Calu3 (cell line): Measurements from ENCODE around the gene CD200. TPM values are rescaled to one million over a fixed set of nuclear protein-coding genes. Genes with fewer than 3 reads are reported as not detected.
"Not testable (repeated sequence)": the region's sequence is repeated elsewhere in the genome, so short reads cannot be mapped to it uniquely, and the experiment has no call there.

ENCODE experiments used
- BruUV-seq: library from RNA; stranded (reverse); fragments of 400-500 nt; replicated peaks from 2 replicates; lab custom pipeline; 2021; lab: Mats Ljungman, UMichigan
- CTCF ChIA-PET: fragments of 300-600 bp; sonication (Branson Sonifier 250); formaldehyde crosslinking; loops from one replicate; lab custom pipeline; 2022; ENCODE audit warnings: antibody characterized with exemption; lab: Charles Lee
- DNase-seq: peaks from one replicate; pipeline ENCODE4 v3.0.0; 2022
- H3K27ac Mint-ChIP-seq: one replicate; pipeline ENCODE4 v1.8.0; 2022; ENCODE audit warnings: mixed read lengths; ENCODE audit not compliant: unreplicated experiment
- H3K27me3 Mint-ChIP-seq: one replicate; pipeline ENCODE4 v1.8.0; 2022; ENCODE audit warnings: mixed read lengths; ENCODE audit not compliant: unreplicated experiment
- H3K36me3 Mint-ChIP-seq: one replicate; pipeline ENCODE4 v1.8.0; 2022; ENCODE audit warnings: mild to moderate bottlenecking, moderate library complexity, mixed read lengths; ENCODE audit not compliant: insufficient read depth, unreplicated experiment
- H3K4me1 Mint-ChIP-seq: one replicate; pipeline ENCODE4 v1.8.0; 2022; ENCODE audit warnings: mild to moderate bottlenecking, low read depth, mixed read lengths; ENCODE audit not compliant: unreplicated experiment
- H3K4me3 Mint-ChIP-seq: one replicate; pipeline ENCODE4 v1.8.0; 2022; ENCODE audit warnings: mild to moderate bottlenecking, low read depth, moderate library complexity, mixed read lengths; ENCODE audit not compliant: unreplicated experiment
- H3K9me3 Mint-ChIP-seq: one replicate; pipeline ENCODE4 v1.8.0; 2022; ENCODE audit warnings: low read depth, mixed read lengths; ENCODE audit not compliant: unreplicated experiment
- intact Hi-C: fragments of 100-400 bp; cut with micrococcal nuclease; formaldehyde crosslinking; loops from one replicate; pipeline ENCODE4 v1.10.0; 2022; ENCODE audit not compliant: unreplicated experiment
- total RNA-seq: library from RNA; stranded (reverse); gene quantifications from 2 replicates; pipeline ENCODE4 v1.2.3, GENCODE V29; 2022
- TF ChIP-seq, protein P1 (sequence below): fragments of 200-600 bp; IDR thresholded peaks from one replicate; pipeline ENCODE4 v1.8.0; 2022; ENCODE audit warnings: antibody characterized with exemption; ENCODE audit not compliant: unreplicated experiment

Gene CD200
- total RNA-seq, 1 experiment from 2014 or later: not detected

DNA sequence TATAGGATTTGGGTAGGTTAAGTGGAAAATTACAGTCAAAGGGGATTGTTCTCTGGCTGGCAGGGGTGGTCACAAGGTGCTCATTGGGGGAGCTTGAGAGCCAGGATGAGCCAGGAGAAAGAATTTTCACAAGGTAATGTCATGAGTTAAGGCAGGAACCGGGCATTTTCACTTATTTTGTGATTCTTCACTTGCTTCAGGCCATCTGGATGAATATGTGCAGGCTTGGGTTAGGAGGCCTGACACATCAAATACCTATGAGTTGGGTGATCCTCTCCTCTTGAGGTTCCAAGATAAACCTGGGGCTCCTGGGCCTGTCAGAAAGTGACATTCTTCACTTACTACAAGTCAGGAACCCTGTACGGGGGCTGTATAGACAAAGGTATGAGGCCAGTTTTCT, 68.7 kb downstream of the CD200 start:
- Mint-ChIP-seq H3K9me3 (no peaks in the 10 kb centered on the region), H3K27me3 (no peaks in the 10 kb centered on the region), H3K36me3 (no peaks in the 10 kb centered on the region), H3K27ac (no peak overlapping the region), H3K4me3 (no peak overlapping the region), H3K4me1 (peaks cover 10% of the 10 kb centered on the region)
- TF ChIP-seq, protein P1, sequence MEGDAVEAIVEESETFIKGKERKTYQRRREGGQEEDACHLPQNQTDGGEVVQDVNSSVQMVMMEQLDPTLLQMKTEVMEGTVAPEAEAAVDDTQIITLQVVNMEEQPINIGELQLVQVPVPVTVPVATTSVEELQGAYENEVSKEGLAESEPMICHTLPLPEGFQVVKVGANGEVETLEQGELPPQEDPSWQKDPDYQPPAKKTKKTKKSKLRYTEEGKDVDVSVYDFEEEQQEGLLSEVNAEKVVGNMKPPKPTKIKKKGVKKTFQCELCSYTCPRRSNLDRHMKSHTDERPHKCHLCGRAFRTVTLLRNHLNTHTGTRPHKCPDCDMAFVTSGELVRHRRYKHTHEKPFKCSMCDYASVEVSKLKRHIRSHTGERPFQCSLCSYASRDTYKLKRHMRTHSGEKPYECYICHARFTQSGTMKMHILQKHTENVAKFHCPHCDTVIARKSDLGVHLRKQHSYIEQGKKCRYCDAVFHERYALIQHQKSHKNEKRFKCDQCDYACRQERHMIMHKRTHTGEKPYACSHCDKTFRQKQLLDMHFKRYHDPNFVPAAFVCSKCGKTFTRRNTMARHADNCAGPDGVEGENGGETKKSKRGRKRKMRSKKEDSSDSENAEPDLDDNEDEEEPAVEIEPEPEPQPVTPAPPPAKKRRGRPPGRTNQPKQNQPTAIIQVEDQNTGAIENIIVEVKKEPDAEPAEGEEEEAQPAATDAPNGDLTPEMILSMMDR: no peak
- CTCF ChIA-PET: no interaction called here
- BruUV-seq: no TSS peak
- intact Hi-C loops: no loop called here
- DNase-seq: no peak

- no peaks in the 10 kb centered on the region for H3K9me3 Mint-ChIP-seq
- H3K27me3 Mint-ChIP-seq: no peaks in the 10 kb centered on the region
- H3K4me3 Mint-ChIP-seq: no peak overlapping the region
- TF ChIP-seq, protein P1: no peak
- DNase-seq: no peak
- no peaks in the 10 kb centered on the region for H3K36me3 Mint-ChIP-seq
- H3K27ac Mint-ChIP-seq: no peak overlapping the region
- H3K4me1 Mint-ChIP-seq: peaks cover 25% of the 10 kb centered on the region
- intact Hi-C loops: no loop called here
- BruUV-seq: no TSS peak
- CTCF ChIA-PET: no interaction called here
These were observed 70.1 kb downstream of the CD200 start for GRCh38 chr3:112403103-112403502.

GRCh38 chr3:112404924-112405549, 72.1 kb downstream of the CD200 start:
- H3K9me3 Mint-ChIP-seq, H3K27me3 Mint-ChIP-seq, H3K27ac Mint-ChIP-seq, DNase-seq, H3K4me3 Mint-ChIP-seq, intact Hi-C loops, H3K36me3 Mint-ChIP-seq, BruUV-seq: not testable (repeated sequence)
- peaks cover 40% of the 10 kb centered on the region for H3K4me1 Mint-ChIP-seq
- CTCF ChIA-PET: interaction anchor here (0.7 kb wide), 1 partner anchor 82 kb away, joined by 4 read pairs; no protein-coding TSS in a partner anchor

- CTCF ChIA-PET: interaction anchor here (1.0 kb wide), 1 partner anchor 42 kb away, joined by 7 read pairs; no protein-coding TSS in a partner anchor
- Mint-ChIP-seq H3K4me3 (no peak overlapping the region), H3K9me3 (no peaks in the 10 kb centered on the region), H3K27ac (no peak overlapping the region), H3K36me3 (no peaks in the 10 kb centered on the region), H3K27me3 (no peaks in the 10 kb centered on the region), H3K4me1 (peaks cover 32% of the 10 kb centered on the region)
- DNase-seq: no peak
- BruUV-seq: no TSS peak
- TF ChIP-seq, protein P1: no peak
- intact Hi-C loops: no loop called here
These were observed 72.9 kb downstream of the CD200 start for GRCh38 chr3:112405845-112406244.
